ENCODE data around the gene PSAT1.

PSAT1 gene

DNA sequence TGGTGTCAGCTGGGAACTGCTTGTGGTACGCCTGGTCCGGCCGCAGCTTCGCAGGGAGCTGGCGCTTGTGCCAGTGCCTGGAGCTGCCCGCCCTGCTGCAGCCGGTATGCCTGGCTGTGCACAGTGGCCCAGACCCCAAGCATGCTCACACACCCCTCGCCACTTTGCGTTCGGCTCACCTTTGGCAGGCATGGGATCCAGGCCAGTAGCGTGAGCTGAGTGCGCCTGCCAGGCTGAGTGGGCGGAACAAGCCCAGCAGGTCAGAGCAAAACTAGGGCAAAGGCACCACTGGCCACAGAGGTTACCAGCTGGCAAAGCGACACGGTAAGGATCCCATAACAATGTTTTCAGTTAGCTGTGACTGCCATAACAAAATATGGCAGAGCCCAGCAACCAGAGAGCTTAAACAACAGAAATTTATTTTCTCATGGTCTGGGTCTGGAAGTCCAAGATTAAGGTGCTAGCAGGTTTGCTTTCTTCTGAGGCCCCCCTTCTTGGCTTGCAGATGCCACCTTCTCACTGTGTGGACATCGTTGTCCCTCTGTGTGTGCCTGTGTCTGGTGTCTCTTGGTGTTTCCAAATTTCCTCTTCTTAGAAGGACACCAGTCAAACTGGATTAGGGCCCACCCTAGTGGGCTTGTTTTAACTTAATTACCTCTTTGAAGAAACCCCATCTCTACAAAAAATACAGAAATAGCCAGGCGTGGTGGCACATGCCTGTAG, 61.6 kb downstream of the PSAT1 start:
- Mint-ChIP-seq H3K4me1 (ENCODE audit: low read depth) (no peaks in the 10 kb centered on the region), H3K9me3 (ENCODE audit: low read depth) (no peaks in the 10 kb centered on the region), H3K27ac (no peak overlapping the region), H3K36me3 (peaks cover 6% of the 10 kb centered on the region), H3K27me3 (no peaks in the 10 kb centered on the region), H3K4me3 (no peak overlapping the region)

DNA sequence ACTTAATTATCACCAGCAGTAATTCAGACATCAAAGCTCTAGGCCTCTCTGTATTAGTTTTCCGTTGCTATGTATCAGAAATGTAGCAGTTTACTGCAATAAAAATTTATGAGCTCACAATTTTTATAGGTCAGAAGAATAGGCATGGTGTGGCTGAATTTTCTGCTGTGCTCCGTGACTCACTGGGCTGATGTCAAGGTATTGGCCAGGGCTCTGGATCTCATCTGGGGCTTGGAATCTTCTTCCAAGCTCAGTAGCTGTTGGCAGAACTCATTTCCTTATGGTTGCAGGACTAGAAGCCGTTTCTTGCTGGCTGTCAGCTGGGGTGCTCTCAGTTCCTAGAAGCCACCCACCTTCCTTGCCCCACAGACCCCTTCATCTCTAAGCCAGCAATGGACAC, 66.3 kb downstream of the PSAT1 start:
- peaks cover 4% of the 10 kb centered on the region for H3K36me3 Mint-ChIP-seq
- no peak overlapping the region for H3K27ac Mint-ChIP-seq
- no peaks in the 10 kb centered on the region for H3K4me1 Mint-ChIP-seq (ENCODE audit: low read depth)
- H3K4me3 Mint-ChIP-seq: no peak overlapping the region
- no peaks in the 10 kb centered on the region for H3K27me3 Mint-ChIP-seq
- H3K9me3 Mint-ChIP-seq (ENCODE audit: low read depth): no peaks in the 10 kb centered on the region

DNA sequence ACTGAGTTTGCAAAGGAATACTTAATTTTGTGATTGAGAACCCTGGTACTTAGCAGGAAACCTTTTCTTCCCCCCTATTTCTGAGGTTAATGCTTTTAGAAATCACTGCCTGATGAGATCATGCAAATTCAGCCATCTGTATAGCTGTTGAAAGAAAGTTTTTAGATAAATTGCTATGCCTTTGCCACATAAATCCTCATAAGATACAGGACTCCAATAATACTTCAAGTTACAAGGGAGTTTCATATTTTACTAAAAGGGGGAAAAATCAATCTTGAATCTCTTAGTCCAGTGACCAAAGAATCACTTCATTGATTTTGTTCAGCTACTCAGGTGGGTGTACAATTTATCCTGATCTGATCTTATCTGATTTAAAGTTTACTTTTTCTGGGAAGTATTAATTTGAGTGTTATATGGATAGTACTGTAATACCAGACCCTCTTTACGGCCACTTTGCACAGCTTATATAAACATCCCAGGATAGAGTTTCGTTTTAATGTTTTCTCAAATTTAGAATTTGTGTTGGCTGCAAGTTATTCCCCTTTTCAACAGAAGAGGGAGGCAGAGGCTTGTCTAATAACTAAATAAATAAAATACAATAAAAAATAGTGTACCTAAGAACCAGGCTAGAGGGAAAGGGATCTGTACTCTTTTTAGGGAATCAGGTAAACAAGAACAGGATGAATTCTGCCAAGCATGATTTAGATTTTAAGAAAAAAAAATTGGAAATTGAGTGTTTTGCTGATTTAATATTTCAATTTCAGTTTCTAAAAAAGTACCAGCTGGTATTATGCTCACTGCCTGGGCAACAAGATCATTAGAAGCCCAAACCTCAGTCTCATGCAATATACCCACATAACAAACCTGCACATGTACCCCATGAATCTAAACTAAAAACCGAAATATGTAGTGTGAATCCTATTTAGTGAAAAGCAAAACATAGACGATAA, 69.1 kb downstream of the PSAT1 start:
- Mint-ChIP-seq H3K4me3 (no peak overlapping the region), H3K27ac (no peak overlapping the region), H3K4me1 (ENCODE audit: low read depth) (no peaks in the 10 kb centered on the region), H3K9me3 (ENCODE audit: low read depth) (no peaks in the 10 kb centered on the region), H3K36me3 (no peaks in the 10 kb centered on the region), H3K27me3 (peaks cover 12% of the 10 kb centered on the region)

DNA sequence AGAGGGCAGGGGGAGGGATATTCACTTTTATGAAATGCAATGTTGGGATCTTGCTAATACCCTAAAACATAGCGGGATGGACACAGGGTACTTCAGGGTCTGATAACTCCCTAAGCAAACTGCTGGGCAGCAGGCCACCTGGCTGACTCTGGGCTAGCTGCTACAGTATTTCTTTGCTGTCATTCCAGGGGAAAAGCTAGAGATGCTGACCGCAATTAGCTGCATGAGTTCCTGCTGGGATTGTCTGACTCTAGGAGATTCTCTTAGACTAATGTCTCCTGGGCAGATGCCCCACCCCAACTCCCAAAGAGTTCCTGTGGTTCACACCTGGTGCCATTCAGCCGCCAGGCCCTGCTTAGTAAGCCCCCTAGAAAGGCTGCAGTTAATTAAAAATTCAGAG, 69.9 kb downstream of the PSAT1 start:
- H3K27ac Mint-ChIP-seq: no peak overlapping the region
- H3K4me1 Mint-ChIP-seq (ENCODE audit: low read depth): no peaks in the 10 kb centered on the region
- H3K36me3 Mint-ChIP-seq: no peaks in the 10 kb centered on the region
- peaks cover 16% of the 10 kb centered on the region for H3K27me3 Mint-ChIP-seq
- no peaks in the 10 kb centered on the region for H3K9me3 Mint-ChIP-seq (ENCODE audit: low read depth)
- no peak overlapping the region for H3K4me3 Mint-ChIP-seq

DNA sequence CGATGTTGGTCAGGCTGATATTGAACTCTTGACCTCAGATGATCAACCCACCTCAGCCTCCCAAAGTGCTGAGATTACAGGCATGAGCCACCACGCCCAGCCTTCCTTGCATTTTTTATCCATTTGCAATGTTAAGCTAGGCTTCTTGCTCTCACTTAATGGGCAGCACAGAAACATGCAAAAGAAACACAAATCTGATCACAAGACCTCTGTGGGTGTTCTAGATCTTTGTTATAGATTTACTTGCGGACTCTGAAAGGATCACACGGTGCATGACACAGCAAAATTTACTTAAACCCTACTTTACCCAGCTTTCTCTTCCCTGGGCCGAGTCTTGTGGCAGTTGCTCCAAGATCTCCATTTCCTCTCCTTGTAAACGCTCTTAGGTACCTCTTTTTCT, 71.3 kb downstream of the PSAT1 start:
- H3K36me3 Mint-ChIP-seq: no peaks in the 10 kb centered on the region
- H3K9me3 Mint-ChIP-seq (ENCODE audit: low read depth): no peaks in the 10 kb centered on the region
- peaks cover 16% of the 10 kb centered on the region for H3K27me3 Mint-ChIP-seq
- H3K4me1 Mint-ChIP-seq (ENCODE audit: low read depth): no peaks in the 10 kb centered on the region
- H3K4me3 Mint-ChIP-seq: no peak overlapping the region
- H3K27ac Mint-ChIP-seq: no peak overlapping the region

DNA sequence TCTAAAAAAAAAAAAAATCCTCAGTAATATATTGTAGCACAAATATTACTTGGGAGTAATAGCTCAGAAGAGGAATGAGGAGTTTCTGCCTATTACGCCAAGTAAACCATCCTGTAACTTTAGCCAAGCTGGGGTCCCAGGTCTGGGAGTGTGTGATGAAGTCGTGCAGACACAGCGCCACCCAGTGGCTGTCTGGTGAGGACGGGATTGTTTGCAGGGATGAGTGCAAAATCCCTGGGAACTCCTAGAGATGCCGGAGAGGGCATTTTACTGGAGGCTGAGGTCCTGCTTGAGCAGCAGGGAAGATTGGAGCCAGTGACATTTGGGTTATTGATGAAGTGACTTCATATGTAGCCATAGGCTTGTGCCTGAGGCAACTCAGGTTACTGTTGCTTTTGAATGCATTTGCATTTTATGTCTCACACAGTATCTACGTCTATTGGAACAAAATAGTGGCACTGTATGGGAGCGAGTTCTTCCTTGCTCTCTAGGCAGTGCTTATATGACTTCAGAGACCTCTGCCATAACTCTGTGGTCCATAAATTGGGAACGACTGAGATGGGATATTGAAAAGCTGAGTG, 72.8 kb downstream of the PSAT1 start:
- Mint-ChIP-seq H3K27ac (no peak overlapping the region), H3K27me3 (peaks cover 20% of the 10 kb centered on the region), H3K4me3 (no peak overlapping the region), H3K4me1 (ENCODE audit: low read depth) (no peaks in the 10 kb centered on the region), H3K9me3 (ENCODE audit: low read depth) (no peaks in the 10 kb centered on the region), H3K36me3 (no peaks in the 10 kb centered on the region)

DNA sequence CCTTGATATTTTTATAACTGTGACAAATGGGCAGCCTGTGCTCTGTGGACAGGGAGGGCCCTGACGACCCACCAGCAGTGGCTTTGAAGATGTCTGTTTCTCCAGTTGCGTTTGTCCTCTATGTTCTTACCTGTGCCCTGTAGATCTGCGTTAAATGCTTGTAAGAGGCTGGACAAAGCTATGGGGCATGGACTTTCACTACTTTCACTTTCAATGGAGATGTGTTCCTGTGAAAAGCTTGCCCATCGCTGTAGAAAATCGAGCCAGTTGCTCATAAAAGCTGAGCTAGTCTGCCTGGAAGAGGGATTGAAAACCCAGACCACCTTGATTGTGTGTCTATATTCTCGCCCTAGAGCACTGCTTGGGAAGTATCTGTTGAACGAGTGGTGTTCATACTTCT, 74.1 kb downstream of the PSAT1 start:
- Mint-ChIP-seq H3K4me1 (ENCODE audit: low read depth) (no peaks in the 10 kb centered on the region), H3K36me3 (no peaks in the 10 kb centered on the region), H3K4me3 (no peak overlapping the region), H3K27ac (no peak overlapping the region), H3K27me3 (peaks cover 20% of the 10 kb centered on the region), H3K9me3 (ENCODE audit: low read depth) (no peaks in the 10 kb centered on the region)

DNA sequence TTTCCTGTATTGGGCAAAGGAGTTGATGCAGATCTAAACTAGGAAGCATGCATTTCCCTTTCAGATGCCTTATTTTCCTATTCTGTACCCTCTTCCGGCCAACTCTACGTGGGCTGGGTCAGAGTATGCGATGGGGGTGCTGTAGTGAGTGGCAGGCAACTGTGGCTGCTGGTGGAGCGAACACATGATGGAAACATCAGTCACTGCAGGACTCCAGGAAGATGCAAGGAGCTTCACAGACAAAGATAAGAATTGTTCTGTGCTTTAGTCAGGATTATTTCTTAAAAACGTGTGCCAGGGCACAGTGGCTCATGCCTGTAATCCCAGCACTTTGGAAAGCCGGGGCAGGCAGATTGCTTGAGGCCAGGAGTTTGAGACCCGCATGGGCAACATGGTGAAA, 75.1 kb downstream of the PSAT1 start:
- Mint-ChIP-seq H3K4me3 (no peak overlapping the region), H3K9me3 (ENCODE audit: low read depth) (no peaks in the 10 kb centered on the region), H3K4me1 (ENCODE audit: low read depth) (no peaks in the 10 kb centered on the region), H3K27ac (no peak overlapping the region), H3K27me3 (peaks cover 20% of the 10 kb centered on the region), H3K36me3 (no peaks in the 10 kb centered on the region)

All from activated naive CD8-positive, alpha-beta T cell (primary cell).